Panc1 (cell line): Measurements from ENCODE around the gene LTO1. TPM values are rescaled to one million over a fixed set of nuclear protein-coding genes. Genes with fewer than 3 reads are reported as not detected.

ENCODE experiments used
- ATAC-seq: fragments of 200-7000 bp; cut with Tn5 transposase; 2 replicates; pipeline ENCODE4 v1.9.1; 2020; ENCODE audit warnings: mild to moderate bottlenecking, moderate library complexity
- BruUV-seq: library from RNA; stranded (reverse); fragments of 400-500 nt; replicated peaks from 2 replicates; lab custom pipeline; 2021; lab: Mats Ljungman, UMichigan
- CTCF ChIA-PET: fragments of 300-600 bp; sonication (Branson Sonifier 250); formaldehyde crosslinking; loops from one replicate; lab custom pipeline; 2022; ENCODE audit warnings: antibody characterized with exemption; lab: Charles Lee
- POLR2A ChIA-PET: fragments of 300-600 bp; sonication (Branson Sonifier 250); formaldehyde crosslinking; loops from one replicate; lab custom pipeline; 2022; ENCODE audit warnings: antibody characterized with exemption; lab: Charles Lee
- DNase-seq: peaks from one replicate; pipeline ENCODE4 v3.0.0-alpha.2; 2010; ENCODE audit warnings: low read depth, low spot score
- H3K27ac ChIP-seq: 2 replicates; pipeline ENCODE4 v1.5.1; 2011; ENCODE audit warnings: mild to moderate bottlenecking, low read length, inconsistent platforms
- H3K27me3 ChIP-seq: fragments of 200-500 bp; sonication (Bioruptor generic); 2 replicates; pipeline ENCODE4 v1.6.0; 2014; ENCODE audit warnings: low read length, inconsistent platforms; ENCODE audit not compliant: control insufficient read depth, insufficient read depth
- H3K36me3 ChIP-seq: fragments of 200-500 bp; sonication (Bioruptor generic); 2 replicates; pipeline ENCODE4 v1.5.1; 2014; ENCODE audit warnings: inconsistent platforms, mild to moderate bottlenecking, low read length, moderate library complexity; ENCODE audit not compliant: control insufficient read depth, insufficient read depth
- H3K4me1 ChIP-seq: 2 replicates; pipeline ENCODE4 v1.5.1; 2011; ENCODE audit warnings: inconsistent platforms, mild to moderate bottlenecking, low read length, moderate library complexity; ENCODE audit not compliant: control insufficient read depth, insufficient read depth
- H3K4me3 ChIP-seq, 2 experiments: 2 replicates each; pipeline ENCODE4 v1.5.1; 2011 to 2012; ENCODE audit warnings: low read depth in 2 of 2, low read length in 2 of 2, mild to moderate bottlenecking in 2 of 2, inconsistent platforms in 1 of 2, moderate library complexity in 1 of 2
- H3K9me3 ChIP-seq: fragments of 200-500 bp; sonication (Bioruptor generic); 2 replicates; pipeline ENCODE4 v1.5.1; 2014; ENCODE audit warnings: low read depth, mild to moderate bottlenecking, inconsistent platforms, low read length, moderate library complexity; ENCODE audit not compliant: control insufficient read depth, insufficient read depth
- POLR2AphosphoS5 ChIP-seq: IDR thresholded peaks from 2 replicates; pipeline ENCODE4 v1.6.1; 2012; ENCODE audit warnings: mild to moderate bottlenecking, low read depth, low read length, moderate library complexity
- SIN3A ChIP-seq: IDR thresholded peaks from 2 replicates; pipeline ENCODE4 v1.6.1; 2012; ENCODE audit warnings: low read depth, mild to moderate bottlenecking, low read length, moderate library complexity, borderline replicate concordance; ENCODE audit not compliant: insufficient read depth
- TCF7L2 ChIP-seq: IDR thresholded peaks from 2 replicates; pipeline ENCODE4 v1.6.1; 2011; ENCODE audit warnings: mild to moderate bottlenecking, low read depth, low read length, inconsistent platforms
- in situ Hi-C: cut with HindIII; loops from 2 replicates; pipeline ENCODE4 v1.10.0; 2016; ENCODE audit warnings: low sequenced_read_pairs, low pct_unique_long_range_greater_than_20kb
- intact Hi-C: fragments of 100-400 bp; cut with micrococcal nuclease; formaldehyde crosslinking; loops from one replicate; pipeline ENCODE4 v1.10.0; 2022; ENCODE audit not compliant: unreplicated experiment
- total RNA-seq: library from RNA; stranded (reverse); gene quantifications from one replicate; pipeline ENCODE4 v1.2.1, GENCODE V29; 2021; ENCODE audit not compliant: unreplicated experiment
- TF ChIP-seq, protein P1 (sequence below), 2 experiments: IDR thresholded peaks; 2 replicates each; pipeline ENCODE4 v1.6.1; 2011 to 2012; ENCODE audit warnings: low read depth in 2 of 2, control low read depth in 1 of 2, low read length in 1 of 2, mild to moderate bottlenecking in 1 of 2, moderate library complexity in 1 of 2; ENCODE audit not compliant: insufficient read depth in 1 of 2
- TF ChIP-seq, protein P2 (sequence below): fragments of 450-650 bp; IDR thresholded peaks from 2 replicates; pipeline ENCODE4 v1.5.1; 2017; ENCODE audit warnings: mild to moderate bottlenecking

The LTO1 gene
- total RNA-seq, 1 experiment from 2014 or later: 28.7 TPM

DNA sequence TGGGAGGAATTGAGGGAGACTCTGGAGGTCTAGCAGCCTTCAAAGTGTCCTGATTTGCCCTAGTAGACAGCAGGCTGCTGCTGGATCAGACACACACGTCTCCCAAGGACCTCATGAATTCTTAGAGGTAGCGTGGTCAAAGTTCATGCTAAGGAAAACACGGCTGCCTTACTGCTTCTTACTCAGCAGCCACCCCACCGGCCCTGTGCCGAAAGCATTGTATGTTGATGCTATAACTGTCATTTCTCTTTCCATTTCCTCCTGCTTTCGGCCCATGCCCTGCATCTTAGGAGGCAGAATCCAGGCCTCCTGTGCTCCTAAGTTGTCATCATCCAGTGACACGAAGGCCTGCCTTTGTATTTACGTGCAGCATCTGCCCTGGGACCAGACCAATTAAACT, 44.7 kb downstream of the LTO1 start:
- ChIA-PET POLR2A (no interaction called here), CTCF (no interaction called here)
- no peak for TF ChIP-seq POLR2AphosphoS5
- no peak for TF ChIP-seq TCF7L2
- TF ChIP-seq, protein P1, sequence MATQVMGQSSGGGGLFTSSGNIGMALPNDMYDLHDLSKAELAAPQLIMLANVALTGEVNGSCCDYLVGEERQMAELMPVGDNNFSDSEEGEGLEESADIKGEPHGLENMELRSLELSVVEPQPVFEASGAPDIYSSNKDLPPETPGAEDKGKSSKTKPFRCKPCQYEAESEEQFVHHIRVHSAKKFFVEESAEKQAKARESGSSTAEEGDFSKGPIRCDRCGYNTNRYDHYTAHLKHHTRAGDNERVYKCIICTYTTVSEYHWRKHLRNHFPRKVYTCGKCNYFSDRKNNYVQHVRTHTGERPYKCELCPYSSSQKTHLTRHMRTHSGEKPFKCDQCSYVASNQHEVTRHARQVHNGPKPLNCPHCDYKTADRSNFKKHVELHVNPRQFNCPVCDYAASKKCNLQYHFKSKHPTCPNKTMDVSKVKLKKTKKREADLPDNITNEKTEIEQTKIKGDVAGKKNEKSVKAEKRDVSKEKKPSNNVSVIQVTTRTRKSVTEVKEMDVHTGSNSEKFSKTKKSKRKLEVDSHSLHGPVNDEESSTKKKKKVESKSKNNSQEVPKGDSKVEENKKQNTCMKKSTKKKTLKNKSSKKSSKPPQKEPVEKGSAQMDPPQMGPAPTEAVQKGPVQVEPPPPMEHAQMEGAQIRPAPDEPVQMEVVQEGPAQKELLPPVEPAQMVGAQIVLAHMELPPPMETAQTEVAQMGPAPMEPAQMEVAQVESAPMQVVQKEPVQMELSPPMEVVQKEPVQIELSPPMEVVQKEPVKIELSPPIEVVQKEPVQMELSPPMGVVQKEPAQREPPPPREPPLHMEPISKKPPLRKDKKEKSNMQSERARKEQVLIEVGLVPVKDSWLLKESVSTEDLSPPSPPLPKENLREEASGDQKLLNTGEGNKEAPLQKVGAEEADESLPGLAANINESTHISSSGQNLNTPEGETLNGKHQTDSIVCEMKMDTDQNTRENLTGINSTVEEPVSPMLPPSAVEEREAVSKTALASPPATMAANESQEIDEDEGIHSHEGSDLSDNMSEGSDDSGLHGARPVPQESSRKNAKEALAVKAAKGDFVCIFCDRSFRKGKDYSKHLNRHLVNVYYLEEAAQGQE (IDR thresholded peaks at IDR 0.05; ENCODE audit: insufficient read depth in 1 of 2, low read depth in 2 of 2, low read length in 1 of 2): no peak
- no peak for TF ChIP-seq SIN3A
- TF ChIP-seq, protein P2, sequence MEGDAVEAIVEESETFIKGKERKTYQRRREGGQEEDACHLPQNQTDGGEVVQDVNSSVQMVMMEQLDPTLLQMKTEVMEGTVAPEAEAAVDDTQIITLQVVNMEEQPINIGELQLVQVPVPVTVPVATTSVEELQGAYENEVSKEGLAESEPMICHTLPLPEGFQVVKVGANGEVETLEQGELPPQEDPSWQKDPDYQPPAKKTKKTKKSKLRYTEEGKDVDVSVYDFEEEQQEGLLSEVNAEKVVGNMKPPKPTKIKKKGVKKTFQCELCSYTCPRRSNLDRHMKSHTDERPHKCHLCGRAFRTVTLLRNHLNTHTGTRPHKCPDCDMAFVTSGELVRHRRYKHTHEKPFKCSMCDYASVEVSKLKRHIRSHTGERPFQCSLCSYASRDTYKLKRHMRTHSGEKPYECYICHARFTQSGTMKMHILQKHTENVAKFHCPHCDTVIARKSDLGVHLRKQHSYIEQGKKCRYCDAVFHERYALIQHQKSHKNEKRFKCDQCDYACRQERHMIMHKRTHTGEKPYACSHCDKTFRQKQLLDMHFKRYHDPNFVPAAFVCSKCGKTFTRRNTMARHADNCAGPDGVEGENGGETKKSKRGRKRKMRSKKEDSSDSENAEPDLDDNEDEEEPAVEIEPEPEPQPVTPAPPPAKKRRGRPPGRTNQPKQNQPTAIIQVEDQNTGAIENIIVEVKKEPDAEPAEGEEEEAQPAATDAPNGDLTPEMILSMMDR: no peak
- in situ Hi-C loops (no loop called here), intact Hi-C loops (no loop called here)
- no peaks in the 10 kb centered on the region for H3K9me3 ChIP-seq
- ATAC-seq (peak; percentile 8; the same call in 1 of the 2 replicates), DNase-seq (no peak)
- BruUV-seq: no TSS peak
- no peaks in the 10 kb centered on the region for H3K27me3 ChIP-seq
- no peak overlapping the region for H3K4me3 ChIP-seq
- no peaks in the 10 kb centered on the region for H3K36me3 ChIP-seq
- H3K4me1 ChIP-seq: peaks cover 5% of the 10 kb centered on the region
- no peak overlapping the region for H3K27ac ChIP-seq

DNA sequence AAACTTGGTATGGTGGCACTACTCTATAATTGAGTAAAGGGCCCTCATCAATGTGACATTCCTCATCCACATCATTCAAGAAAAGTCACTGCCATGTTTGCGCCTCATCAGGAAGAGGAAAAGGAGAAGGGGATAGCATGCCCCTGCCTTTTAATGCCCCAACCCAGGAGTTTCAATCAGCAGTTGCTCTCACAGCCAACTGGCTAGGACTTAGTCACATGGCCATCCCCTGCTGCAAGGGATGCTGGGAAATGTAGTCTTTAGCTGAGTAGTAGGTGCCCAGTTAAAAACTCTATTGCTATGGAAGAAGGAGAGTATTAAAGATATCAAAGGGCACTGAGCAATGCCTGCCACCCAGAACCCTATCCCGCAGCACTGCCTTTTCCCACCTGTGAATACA, 45.1 kb downstream of the LTO1 start:
- POLR2A ChIA-PET: interaction anchor here (0.6 to 0.7 kb wide), 2 partner anchors 513 to 968 kb away, joined by 6 to 10 read pairs; no protein-coding TSS in a partner anchor
- Histone ChIP-seq H3K27ac (no peak overlapping the region), H3K36me3 (no peaks in the 10 kb centered on the region), H3K4me3 (no peak overlapping the region), H3K27me3 (no peaks in the 10 kb centered on the region), H3K4me1 (peaks cover under 1% of the 10 kb centered on the region; the same call in 1 of the 2 replicates), H3K9me3 (no peaks in the 10 kb centered on the region)
- CTCF ChIA-PET: no interaction called here
- ATAC-seq (peak; percentile 77; the same call in 1 of the 2 replicates), DNase-seq (no peak)
- no TSS peak for BruUV-seq
- in situ Hi-C loops (no loop called here), intact Hi-C loops (no loop called here)
- TF ChIP-seq SIN3A (no peak), POLR2AphosphoS5 (no peak), TCF7L2 (no peak)
- TF ChIP-seq, protein P2: no peak
- TF ChIP-seq, protein P1 (IDR thresholded peaks at IDR 0.05; ENCODE audit: insufficient read depth in 1 of 2, low read depth in 2 of 2, low read length in 1 of 2): no peak
